Peyer's patch (tissue), 4 donors: ENCODE data around the gene SPTSSB.

ENCODE experiments used
- CTCF ChIP-seq, 6 experiments: fragments of 450-650 bp in 4 of 6; fragments of 200-600 bp in 2 of 6; sonication (generic) in 1 of 6; IDR thresholded peaks; one replicate each; pipeline ENCODE4 v1.5.1; 2017 to 2019; ENCODE audit warnings: antibody characterized with exemption in 6 of 6, mild to moderate bottlenecking in 3 of 6, moderate library complexity in 1 of 6
- POLR2A ChIP-seq, 2 donors: fragments of 450-650 bp; IDR thresholded peaks; one replicate each; pipeline ENCODE4 v1.5.1; 2017; ENCODE audit warnings: antibody characterized with exemption in 2 of 2, mild to moderate bottlenecking in 2 of 2, moderate library complexity in 2 of 2

- TF ChIP-seq CTCF (IDR thresholded peaks at IDR 0.05) = no peak
- TF ChIP-seq POLR2A (IDR thresholded peaks at IDR 0.05) = no peak
These were observed 46.3 kb downstream of the SPTSSB start for GRCh38 chr3:161325059-161325458.
